Lung (tissue), 12 donors: ENCODE measurements around the gene AJAP1. TPM values are rescaled to one million over a fixed set of nuclear protein-coding genes. Genes with fewer than 3 reads are reported as not detected.

Experiments
- ATAC-seq: fragments of 200-7000 bp; cut with Tn5 transposase; one replicate; pipeline ENCODE4 v1.9.1; 2020; ENCODE audit warnings: moderate number of reproducible peaks; ENCODE audit not compliant: insufficient read depth, low FRiP score
- DNase-seq, 3 donors: peaks; one replicate each; pipeline ENCODE4 v3.0.0-alpha.2; 2013 to 2017
- H3K27ac ChIP-seq, 2 donors: one replicate each; pipeline ENCODE4 v1.5.1; 2013; ENCODE audit warnings: mild to moderate bottlenecking in 2 of 2, moderate library complexity in 2 of 2, control low read depth in 1 of 2, inconsistent platforms in 1 of 2, low read depth in 1 of 2, low read length in 1 of 2
- H3K27me3 ChIP-seq, 3 donors: one replicate each; pipeline ENCODE4 v1.5.1; 2013; ENCODE audit warnings: low read length in 2 of 3; ENCODE audit not compliant: control insufficient read depth in 3 of 3, insufficient read depth in 3 of 3
- H3K36me3 ChIP-seq, 4 donors: one replicate each; pipeline ENCODE4 v1.5.1; 2013; ENCODE audit warnings: low read length in 4 of 4, mild to moderate bottlenecking in 1 of 4, moderate library complexity in 1 of 4; ENCODE audit not compliant: control insufficient read depth in 4 of 4, insufficient read depth in 4 of 4
- H3K4me1 ChIP-seq, 5 donors: one replicate each; pipeline ENCODE4 v1.5.1; 2013; ENCODE audit warnings: low read length in 5 of 5, mild to moderate bottlenecking in 2 of 5, moderate library complexity in 1 of 5; ENCODE audit not compliant: control insufficient read depth in 5 of 5, insufficient read depth in 5 of 5
- H3K4me3 ChIP-seq: one replicate; pipeline ENCODE4 v1.5.1; 2013; ENCODE audit warnings: mild to moderate bottlenecking, control low read depth, moderate library complexity
- H3K9ac ChIP-seq, 2 donors: one replicate each; pipeline ENCODE4 v1.5.1; 2013; ENCODE audit warnings: low read length in 2 of 2, control low read depth in 1 of 2; ENCODE audit not compliant: insufficient read depth in 1 of 2
- H3K9me3 ChIP-seq, 4 donors: one replicate each; pipeline ENCODE4 v1.5.1; 2013; ENCODE audit warnings: low read length in 3 of 4, mild to moderate bottlenecking in 1 of 4, moderate library complexity in 1 of 4; ENCODE audit not compliant: control insufficient read depth in 4 of 4, insufficient read depth in 3 of 4
- WGBS, 2 donors: extraction: QIAGEN DNeasy Blood & Tissue Kit; methylation state at CpG; one replicate each; pipeline ENCODE4 v1.1.7; 2013; 5-methylcytosine and 5-hydroxymethylcytosine counted together
- polyA plus RNA-seq, 2 donors: library from polyadenylated mRNA; stranded (reverse); fragments of 200-250 nt; gene quantifications; one replicate each; pipeline ENCODE4 v1.2.1, GENCODE V29; 2013
- total RNA-seq, 2 donors: library from RNA; depleted of rRNA in 1 of 2; stranded (reverse); fragments of >200 nt in 1 of 2; gene quantifications; one replicate each; pipeline ENCODE4 v1.2.1, GENCODE V29; 2014 to 2021
- TF ChIP-seq, protein P1 (sequence below): IDR thresholded peaks from 2 replicates; pipeline ENCODE4 v1.5.1; 2012; ENCODE audit warnings: mild to moderate bottlenecking; ENCODE audit errors: control extremely low read depth, extremely low read depth
- donor health status: control.
- donor health status: control.
- donor health status: Bipolar disorder and iron deficiency.
- donor health status: healthy.
- donor health status: DM: yes; HTN: yes; CAD: no.

AJAP1 gene
- total and polyA plus RNA-seq, 4 donors: 0.05 to 0.77 (median 0.19) TPM

DNA sequence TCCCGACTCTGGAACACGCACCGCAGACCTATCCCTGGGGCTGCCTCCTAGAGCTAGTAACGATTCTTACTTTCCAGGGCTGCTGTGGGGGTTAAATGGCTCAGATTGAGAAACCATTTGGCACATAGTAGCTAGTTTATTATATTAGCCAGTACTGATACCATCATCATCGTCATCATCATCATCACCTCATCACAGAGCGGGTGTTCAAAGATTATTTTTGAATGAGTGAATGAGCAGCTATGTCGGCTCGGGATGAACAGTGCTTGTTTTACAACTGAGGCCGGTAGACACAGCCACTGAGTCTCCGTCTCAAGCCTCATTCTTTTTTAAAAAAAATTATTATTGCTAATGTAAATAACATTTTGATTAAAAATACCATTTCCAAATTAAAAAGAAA is 13.5 kb upstream of the AJAP1 start:
- 73 to 83% methylated on average over 10 of the region's 10 CpGs for WGBS, 2 donors
- TF ChIP-seq, protein P1, sequence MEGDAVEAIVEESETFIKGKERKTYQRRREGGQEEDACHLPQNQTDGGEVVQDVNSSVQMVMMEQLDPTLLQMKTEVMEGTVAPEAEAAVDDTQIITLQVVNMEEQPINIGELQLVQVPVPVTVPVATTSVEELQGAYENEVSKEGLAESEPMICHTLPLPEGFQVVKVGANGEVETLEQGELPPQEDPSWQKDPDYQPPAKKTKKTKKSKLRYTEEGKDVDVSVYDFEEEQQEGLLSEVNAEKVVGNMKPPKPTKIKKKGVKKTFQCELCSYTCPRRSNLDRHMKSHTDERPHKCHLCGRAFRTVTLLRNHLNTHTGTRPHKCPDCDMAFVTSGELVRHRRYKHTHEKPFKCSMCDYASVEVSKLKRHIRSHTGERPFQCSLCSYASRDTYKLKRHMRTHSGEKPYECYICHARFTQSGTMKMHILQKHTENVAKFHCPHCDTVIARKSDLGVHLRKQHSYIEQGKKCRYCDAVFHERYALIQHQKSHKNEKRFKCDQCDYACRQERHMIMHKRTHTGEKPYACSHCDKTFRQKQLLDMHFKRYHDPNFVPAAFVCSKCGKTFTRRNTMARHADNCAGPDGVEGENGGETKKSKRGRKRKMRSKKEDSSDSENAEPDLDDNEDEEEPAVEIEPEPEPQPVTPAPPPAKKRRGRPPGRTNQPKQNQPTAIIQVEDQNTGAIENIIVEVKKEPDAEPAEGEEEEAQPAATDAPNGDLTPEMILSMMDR: no peak
- H3K4me3 ChIP-seq: no peak overlapping the region
- DNase-seq: peak; percentile 50 to 86 (median 73)
- H3K36me3 ChIP-seq: no peaks in the 10 kb centered on the region
- H3K9ac ChIP-seq: no peak overlapping the region
- H3K27ac ChIP-seq: no peak overlapping the region
- H3K9me3 ChIP-seq: no peaks in the 10 kb centered on the region
- peaks cover 3 to 31% (median 13%) of the 10 kb centered on the region in 3 donors for H3K27me3 ChIP-seq
- H3K4me1 ChIP-seq: peaks cover 0 to 14% (median 3%) of the 10 kb centered on the region in 5 donors
- ATAC-seq: no peak

DNA sequence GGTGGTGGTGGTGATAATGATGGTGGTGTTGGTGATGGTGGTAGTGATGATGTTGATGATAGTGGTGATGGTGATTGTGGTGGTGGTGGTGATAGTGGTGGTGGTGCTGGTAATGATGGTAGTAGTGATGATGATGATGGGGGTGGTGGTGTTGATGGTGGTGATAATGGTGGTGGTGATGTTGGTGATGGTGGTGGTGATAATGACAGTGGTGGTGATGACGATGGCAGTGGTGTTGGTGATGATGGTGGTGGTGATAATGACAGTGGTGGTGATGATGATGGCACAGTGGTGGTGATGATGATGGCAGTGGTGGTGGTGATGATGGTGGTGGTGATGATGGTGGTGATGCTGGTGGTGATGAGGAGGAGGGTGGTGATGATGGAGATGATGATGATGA is 7.0 kb upstream of the AJAP1 start:
- H3K9me3 ChIP-seq: peaks cover 0 to 2% (median 0%) of the 10 kb centered on the region in 4 donors
- H3K4me3 ChIP-seq: no peak overlapping the region
- WGBS, 2 donors: 96 to 100% methylated on average over 1 of the region's 1 CpG
- DNase-seq: no peak
- ATAC-seq: no peak
- no peaks in the 10 kb centered on the region for H3K36me3 ChIP-seq
- H3K27me3 ChIP-seq: peaks cover 3 to 47% (median 26%) of the 10 kb centered on the region in 3 donors
- no peak overlapping the region for H3K9ac ChIP-seq
- no peaks in the 10 kb centered on the region for H3K4me1 ChIP-seq
- H3K27ac ChIP-seq: no peak overlapping the region
- TF ChIP-seq, protein P1: no peak

DNA sequence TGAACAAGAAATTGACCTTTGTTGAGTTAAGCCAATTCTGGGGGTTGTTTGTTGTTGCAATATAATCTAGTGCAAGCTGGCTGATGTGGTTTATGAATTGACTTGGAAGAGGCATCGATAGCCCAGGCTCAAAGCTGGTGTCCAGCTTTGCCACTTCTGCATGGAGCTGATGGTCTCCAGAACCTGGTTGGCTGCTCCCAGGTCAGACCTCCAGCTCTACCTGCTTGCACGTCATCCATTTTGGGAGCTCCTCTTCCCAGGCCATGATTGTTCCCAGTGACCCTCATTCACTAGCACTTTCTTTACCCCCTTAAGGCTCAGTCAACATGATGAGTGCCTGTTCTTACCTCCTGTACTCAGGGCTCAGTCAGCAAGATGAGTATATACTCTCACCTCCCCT is 5.8 kb upstream of the AJAP1 start:
- Histone ChIP-seq H3K4me1 (peaks cover 0 to 6% (median 0%) of the 10 kb centered on the region in 5 donors), H3K9ac (no peak overlapping the region), H3K27me3 (peaks cover 14 to 47% (median 27%) of the 10 kb centered on the region in 3 donors), H3K9me3 (peaks cover 0 to 2% (median 0%) of the 10 kb centered on the region in 4 donors), H3K36me3 (no peaks in the 10 kb centered on the region), H3K4me3 (no peak overlapping the region), H3K27ac (no peak overlapping the region)
- DNase-seq (no peak), ATAC-seq (no peak)
- TF ChIP-seq, protein P1: no peak
- WGBS, 2 donors: 76 to 93% methylated on average over 2 of the region's 2 CpGs

DNA sequence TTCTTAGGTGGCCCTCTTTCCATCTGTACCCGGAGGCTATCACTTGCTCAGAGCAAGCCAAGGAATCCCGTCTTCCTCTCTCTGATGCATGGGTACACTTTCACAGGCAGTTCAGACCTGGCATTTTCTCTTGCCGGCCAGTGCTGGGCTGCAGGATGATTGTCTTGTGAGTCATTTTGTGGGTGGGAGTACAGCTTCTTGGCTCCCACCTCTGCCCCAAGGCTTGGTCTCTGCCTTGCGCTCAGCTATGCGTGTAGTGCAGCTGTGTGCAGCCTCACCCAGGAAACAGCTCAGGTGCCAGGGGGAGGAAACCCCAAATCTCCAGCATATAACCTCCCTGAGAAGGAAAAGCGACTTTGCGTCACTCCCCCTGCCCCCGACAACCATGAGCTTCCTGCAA is 3.9 kb upstream of the AJAP1 start:
- Histone ChIP-seq H3K27me3 (peaks cover 29 to 48% (median 30%) of the 10 kb centered on the region in 3 donors), H3K9ac (no peak overlapping the region), H3K4me3 (no peak overlapping the region), H3K36me3 (no peaks in the 10 kb centered on the region), H3K9me3 (peaks cover 0 to 2% (median 0%) of the 10 kb centered on the region in 4 donors), H3K27ac (no peak overlapping the region), H3K4me1 (peaks cover 0 to 10% (median 0%) of the 10 kb centered on the region in 5 donors)
- ATAC-seq (no peak), DNase-seq (no peak)
- TF ChIP-seq, protein P1: no peak
- 47 to 55% methylated on average over 8 of the region's 8 CpGs for WGBS, 2 donors
